Fibroblast of the conjunctiva (primary cell): ENCODE measurements around the gene URB2.
"Not testable (repeated sequence)": the region's sequence is repeated elsewhere in the genome, so short reads cannot be mapped to it uniquely, and the experiment has no call there.

Experiments
- DNase-seq: peaks from one replicate; pipeline ENCODE4 v3.0.0-alpha.2; 2010; ENCODE audit warnings: low read depth

Gene URB2

DNA sequence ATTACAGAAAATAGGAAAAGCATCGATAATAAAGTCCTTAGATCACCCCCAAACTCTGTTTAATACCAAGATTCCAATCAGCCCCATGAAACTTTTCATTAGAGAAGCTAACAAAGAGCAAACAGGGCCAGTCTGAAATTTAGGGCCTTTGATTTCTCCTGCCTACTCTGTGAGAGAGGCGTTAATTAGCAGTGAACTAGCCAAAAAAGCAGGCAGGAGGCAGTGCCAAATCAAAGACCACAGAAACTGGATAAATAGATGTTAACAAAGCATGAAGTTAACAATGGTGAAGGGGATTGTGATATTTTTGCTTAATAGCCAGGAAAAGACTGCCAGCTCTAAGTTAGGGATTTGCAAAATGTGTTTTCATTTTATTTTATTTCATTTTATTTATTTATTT lies 11.3 kb upstream of the URB2 start:
- no peak for DNase-seq

DNA sequence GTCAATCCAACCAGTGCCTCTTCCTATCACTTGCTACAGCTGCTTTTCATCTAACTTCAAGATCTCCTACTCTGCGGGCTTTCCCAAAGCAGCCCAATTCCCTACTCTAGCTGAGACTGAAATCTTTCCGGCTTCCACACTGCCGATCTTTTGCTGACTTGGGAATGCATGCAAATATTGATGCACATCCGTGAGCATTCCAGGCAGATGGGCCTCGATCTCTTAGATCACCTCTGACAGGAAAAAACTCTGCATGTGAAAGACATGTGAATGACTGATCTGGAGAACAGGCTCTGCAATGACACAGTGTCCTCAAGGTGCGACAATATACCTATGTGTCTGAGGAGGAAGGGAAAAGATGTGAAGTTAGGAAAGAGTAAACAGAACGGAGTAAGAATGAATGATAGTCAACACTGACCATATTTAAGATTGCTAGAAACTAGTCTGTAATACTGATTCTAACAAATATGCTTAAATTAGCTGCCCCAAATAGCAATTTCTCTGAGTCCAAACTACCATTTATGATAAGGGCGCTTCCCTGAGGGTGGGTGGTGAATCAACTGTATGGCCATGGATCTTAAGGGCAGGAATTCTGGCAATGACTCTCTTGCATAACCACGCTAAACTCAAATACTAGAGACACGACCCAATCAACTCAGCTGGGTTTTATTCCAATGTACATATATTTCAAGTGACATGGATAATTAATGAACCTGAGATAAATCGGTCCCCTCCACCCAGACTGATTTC lies 8.5 kb upstream of the URB2 start:
- DNase-seq = no peak

DNA sequence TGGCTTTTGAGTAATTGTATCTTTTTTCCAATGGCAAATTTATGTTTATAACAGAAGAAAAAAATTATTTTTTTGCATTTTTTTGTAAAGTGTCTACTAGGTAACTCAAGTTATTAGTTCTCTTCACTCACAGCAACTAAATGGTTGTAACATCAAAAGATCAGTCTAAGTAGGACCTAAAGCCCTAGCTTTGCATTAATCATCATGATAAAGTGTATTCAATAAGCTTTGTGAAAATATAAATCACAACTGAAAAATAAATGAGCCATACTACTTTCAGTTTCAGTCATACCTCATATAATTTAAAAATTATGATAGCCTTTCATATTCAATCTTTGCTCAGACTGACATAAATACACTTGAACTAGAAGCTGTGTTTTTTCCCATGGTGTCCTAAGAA lies 7.0 kb upstream of the URB2 start:
- no peak for DNase-seq

DNA sequence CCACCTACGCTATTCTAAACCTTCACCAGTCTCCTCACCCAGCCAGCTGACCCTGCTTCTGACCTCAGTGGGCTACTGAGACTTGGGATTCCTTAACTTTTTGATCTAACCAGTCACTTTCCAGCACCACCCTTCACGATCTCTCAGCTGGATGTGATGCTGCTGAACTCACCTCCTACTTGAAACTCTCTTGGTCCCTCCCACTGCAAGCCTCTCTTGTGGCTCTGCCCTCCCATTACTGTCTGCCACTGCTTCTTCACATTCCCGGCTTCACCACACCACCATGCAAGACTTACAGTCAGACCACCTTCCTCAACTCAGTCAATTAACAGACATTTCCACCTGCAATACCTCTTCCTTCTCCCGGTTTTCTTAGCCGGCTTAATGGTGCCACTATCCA lies 6.4 kb upstream of the URB2 start:
- DNase-seq = no peak

- DNase-seq = peak; percentile 26
Measured at GRCh38 chr1:229620876-229621275, 5.2 kb upstream of the URB2 start.

DNA sequence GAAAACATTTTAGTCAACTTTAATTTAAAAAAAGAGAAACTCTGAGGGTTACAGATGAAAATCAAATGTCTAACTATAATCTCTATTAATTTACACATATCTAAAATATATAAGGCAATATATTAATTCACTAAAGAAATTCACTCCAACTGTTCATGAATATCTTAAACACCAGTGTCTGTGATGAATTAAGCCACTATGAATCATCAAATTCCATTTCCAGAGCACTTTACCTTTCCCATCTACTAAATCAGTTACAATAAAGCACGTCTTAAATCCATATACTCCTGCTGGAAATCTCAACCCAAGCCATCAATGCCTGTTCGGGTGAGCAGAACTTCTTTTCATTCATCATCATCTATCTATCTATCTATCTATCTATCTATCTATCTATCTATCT lies 4.4 kb upstream of the URB2 start:
- DNase-seq = no peak

- not testable (repeated sequence) for DNase-seq
Measured at GRCh38 chr1:229622641-229623120, 3.4 kb upstream of the URB2 start.

- no peak for DNase-seq
Measured at GRCh38 chr1:229623225-229623624, 2.8 kb upstream of the URB2 start.

DNA sequence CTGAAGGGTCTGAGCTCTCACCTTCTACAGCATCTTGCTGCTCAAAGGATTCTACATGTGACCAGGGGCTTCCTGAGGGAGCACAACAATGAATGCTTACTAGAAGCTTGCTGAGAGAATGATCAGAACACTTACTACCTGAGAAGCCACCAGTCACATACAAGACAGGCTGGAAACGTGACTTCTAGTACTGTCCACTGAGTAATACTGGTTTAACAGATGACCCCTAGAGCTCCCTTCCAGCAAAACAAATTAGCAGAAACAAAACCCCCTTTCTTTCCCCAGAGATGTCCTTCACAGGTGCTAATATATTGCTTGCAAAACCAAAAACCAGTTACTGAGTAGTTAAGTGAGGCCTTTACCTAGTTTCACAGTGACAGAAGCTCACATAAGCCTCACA lies 2.2 kb upstream of the URB2 start:
- no peak for DNase-seq

DNA sequence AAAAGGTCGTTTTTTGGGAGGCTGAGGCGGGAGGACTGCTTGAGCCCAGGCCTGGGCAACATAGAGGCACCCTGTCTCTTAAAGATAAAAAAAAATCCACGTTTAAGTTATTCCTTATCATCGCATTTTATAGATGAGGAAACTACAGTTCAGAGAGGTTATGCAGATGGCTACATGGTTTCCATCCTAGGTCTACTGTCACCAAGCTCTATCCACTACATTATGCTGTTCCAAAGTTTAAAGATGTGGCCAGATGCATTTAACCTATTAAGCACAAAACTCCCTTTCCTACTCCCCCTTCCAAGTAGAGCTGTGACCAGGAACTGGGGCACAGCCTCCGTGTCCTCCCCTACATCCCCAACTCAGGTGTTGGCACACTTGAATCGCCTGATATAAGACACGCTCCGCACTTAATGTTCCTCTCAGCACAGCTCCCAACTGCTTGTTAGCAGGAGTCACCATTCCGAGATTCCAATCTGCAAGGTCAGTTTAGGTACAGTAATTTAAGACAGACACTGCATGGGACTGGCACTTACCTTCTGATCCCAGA lies 1.5 kb upstream of the URB2 start:
- DNase-seq = no peak

DNA sequence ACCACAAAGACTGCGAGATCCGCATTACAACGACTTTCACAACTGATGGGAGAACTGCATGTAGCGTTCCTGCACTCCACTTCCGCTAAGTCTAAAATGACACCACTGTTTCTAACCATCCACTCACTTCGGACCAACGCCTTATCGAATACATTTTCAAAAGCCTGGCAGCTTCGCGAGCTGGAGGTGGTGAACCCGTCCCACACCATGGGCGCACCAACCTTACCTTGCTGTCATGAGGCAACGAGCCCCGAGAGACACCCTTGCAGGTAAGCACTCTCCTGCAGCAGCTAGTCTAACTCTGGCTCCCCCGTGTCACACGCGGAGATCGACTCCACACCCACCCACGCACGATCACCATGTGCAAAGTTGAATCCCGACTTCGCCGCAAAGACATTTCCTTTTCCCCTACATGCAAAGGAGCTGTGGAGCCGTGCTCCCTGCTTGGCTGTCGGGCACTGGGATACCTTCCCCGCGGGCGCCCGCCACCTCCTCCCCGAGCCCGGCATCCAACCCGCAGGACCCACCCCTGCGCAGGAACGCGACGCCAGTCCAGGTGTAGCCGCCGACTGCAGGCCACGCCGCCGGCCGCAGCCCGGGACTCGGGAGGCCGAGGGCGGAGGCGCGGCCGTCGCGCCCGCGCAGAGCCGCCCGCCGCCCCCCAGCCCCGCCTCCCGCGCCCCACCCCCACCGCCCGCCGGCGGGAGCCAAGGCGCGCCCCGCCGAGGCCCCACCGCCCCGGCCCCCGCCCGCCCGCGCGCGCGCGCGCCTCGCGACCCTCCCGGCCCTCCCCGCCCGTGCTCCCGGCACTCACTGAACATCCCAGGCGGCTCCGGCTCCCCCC lies 754 bp upstream of the URB2 start:
- no peak for DNase-seq

- DNase-seq = no peak
Measured at GRCh38 chr1:229627003-229627402, 956 bp downstream of the URB2 start.

DNA sequence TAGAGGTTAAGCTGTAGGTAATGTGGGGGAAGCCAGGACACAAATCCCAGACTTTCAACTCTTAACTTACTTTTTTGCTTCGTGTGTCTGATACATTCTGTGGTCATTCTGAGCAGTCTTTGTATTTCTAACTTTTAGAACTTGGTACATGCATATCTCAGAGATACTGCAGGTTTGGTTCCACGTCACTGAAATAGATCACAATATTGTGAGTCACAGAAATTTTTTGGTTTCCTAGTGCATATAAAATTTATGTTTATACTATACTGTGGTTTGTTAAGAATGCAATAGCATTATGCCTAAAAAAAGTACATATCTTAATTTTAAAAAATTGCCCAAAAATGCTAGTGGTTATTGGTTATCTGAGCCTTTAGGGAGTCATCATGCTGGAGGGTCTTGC lies 3.2 kb downstream of the URB2 start:
- DNase-seq = no peak

DNA sequence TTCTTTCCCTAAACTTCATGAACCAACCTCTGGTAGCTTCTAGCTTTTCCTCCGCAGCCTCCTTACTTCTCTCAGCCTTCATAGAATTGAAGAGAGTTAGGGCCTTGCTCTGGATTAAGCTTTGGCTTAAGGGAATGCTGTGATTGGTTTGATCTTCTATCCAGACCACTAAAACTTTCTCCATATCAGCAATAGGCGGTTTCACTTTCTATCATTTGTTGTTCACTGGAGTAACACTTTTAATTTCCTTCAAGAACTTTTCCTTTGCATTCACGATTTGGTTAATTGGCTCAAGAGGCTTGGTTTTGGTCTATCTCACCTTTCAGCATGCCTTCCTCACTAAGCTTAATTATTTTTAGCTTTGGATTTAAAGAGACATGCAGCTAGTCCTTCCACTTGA lies 5.1 kb downstream of the URB2 start:
- no peak for DNase-seq

- DNase-seq = no peak
Measured at GRCh38 chr1:229631966-229632365, 5.9 kb downstream of the URB2 start.

- DNase-seq = no peak
Measured at GRCh38 chr1:229636042-229636441, 10.0 kb downstream of the URB2 start.

- no peak for DNase-seq
Measured at GRCh38 chr1:229637746-229638145, 11.7 kb downstream of the URB2 start.

- no peak for DNase-seq
Measured at GRCh38 chr1:229640455-229640854, 14.4 kb downstream of the URB2 start.

DNA sequence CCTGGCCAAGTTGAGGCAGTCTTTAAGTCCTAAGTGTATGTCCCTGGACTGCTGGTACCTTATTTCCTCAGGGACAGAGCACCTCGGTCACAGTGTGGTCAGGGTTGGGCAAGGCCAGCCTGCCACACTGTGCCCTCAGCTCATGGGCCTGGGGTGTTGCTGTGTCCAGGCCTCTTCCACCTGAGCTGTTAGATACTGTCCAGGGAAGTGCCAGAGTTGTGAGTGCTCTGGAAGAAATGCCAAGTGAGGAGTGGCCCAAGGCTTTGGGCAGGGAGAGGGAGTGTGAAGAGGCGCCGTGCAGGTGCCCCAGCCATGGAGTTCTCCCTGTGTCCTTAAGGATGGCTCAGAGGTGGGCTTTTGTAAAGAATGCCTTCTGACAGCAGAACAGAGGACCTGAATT lies 15.3 kb downstream of the URB2 start:
- DNase-seq = no peak

DNA sequence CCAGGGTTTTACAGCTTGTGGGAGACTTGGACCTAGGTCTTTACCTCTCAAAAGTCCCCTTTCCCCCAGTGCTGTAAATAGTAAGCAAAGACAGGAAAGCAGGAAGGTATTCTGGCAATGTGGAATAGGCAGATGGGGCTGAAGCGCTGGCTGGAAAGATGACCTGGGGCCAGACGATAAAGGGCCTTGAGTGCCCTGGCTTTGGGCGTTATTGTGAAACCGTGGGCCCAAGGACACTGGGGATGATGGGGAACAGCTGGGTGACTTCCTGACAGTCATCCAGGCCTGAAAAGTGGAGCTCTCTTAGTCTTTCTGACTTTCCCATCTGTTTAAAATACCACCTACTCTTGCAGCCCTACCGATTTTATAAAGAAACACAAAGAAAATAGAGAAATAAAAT lies 16.3 kb downstream of the URB2 start:
- DNase-seq = no peak

DNA sequence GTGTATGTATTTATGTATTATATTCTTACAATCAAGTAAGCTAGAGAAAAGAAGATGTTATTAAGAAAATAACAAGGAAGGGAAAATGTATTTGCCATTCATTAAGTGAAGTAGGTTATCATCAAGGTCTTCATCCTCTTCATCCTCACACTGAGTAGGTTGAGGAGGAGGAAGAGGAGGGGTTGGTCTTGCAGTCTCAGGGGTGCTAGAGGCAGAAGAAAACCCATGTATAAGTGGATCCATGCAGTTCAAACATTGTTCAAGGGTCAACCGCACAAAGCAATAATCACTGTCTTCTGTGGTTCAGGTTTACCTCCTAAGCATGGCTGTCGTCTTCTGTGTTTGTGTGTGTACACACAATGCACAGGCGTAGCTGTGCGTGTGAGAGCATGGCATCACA lies 16.9 kb downstream of the URB2 start:
- DNase-seq = no peak

DNA sequence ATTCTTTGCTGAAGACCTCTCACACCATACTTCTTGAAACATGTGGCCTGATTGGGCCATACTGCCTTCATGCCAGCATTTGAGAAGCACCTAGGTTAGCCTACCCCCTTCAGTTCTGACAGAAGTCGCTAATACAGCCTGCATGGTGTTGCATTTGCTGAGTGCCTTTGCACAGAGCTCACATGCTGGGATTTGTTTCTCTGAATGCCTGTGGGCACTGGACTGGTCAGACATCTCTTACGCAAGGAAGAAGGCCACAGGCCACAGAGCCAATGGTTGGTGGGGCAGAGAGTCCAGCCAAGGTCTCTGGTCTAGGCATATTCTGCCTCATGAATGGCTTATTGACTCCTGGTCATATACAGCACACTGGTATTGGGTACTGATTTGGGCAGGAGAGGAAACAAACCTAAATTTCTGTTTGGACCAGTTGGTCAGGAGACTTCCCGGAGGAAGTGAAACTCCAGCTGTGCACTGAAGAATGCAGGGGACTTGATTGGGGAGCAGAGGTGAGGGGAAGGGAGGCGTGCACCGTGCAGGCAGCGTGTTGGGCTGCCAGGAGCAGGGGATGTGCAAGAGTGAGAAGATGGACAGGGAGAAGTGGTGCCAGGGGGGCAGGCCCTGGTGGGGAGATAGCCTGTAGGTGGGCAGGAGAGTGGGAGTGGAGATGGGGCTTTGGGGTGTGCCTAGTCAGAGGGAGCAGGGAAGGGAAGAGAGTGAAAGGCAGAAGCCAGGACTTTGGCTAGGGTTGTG lies 18.1 kb downstream of the URB2 start:
- DNase-seq = no peak
